22Rv1 (cell line): ENCODE results near the gene HCAR2.
"Not testable (repeated sequence)": the region's sequence is repeated elsewhere in the genome, so short reads cannot be mapped to it uniquely, and the experiment has no call there.

Experiments
- H3K27ac ChIP-seq: fragments of 450-650 bp; 2 replicates; pipeline ENCODE4 v1.5.1; 2017
- ZFX ChIP-seq: fragments of 450-650 bp; IDR thresholded peaks from 2 replicates; pipeline ENCODE4 v1.6.1; 2017; ENCODE audit warnings: antibody characterized with exemption, borderline replicate concordance
- TF ChIP-seq, protein P1 (sequence below): fragments of 450-650 bp; IDR thresholded peaks from 2 replicates; pipeline ENCODE4 v1.5.1; 2017; ENCODE audit warnings: mild to moderate bottlenecking

HCAR2 gene

DNA sequence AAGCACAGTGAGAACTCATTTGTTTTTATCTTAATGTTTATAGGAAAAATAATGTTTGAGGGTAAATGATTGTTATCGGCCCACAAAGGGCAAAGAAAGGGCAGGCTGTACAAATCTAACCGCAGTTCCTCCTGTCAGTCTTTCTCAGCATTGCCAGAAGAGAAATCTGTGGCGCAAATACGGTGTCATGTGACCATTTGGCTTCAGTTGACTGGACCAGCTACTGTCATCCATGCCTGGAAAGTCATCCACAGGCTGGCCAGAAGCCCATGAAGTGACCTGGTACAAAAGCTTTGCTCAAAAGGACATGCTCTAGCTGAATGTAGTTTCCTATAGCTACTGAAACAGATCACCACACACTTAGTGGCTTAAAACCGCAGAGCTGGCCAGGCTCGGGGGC is 43.6 kb downstream of the HCAR2 start:
- no peak overlapping the region for H3K27ac ChIP-seq
- no peak for TF ChIP-seq ZFX
- TF ChIP-seq, protein P1, sequence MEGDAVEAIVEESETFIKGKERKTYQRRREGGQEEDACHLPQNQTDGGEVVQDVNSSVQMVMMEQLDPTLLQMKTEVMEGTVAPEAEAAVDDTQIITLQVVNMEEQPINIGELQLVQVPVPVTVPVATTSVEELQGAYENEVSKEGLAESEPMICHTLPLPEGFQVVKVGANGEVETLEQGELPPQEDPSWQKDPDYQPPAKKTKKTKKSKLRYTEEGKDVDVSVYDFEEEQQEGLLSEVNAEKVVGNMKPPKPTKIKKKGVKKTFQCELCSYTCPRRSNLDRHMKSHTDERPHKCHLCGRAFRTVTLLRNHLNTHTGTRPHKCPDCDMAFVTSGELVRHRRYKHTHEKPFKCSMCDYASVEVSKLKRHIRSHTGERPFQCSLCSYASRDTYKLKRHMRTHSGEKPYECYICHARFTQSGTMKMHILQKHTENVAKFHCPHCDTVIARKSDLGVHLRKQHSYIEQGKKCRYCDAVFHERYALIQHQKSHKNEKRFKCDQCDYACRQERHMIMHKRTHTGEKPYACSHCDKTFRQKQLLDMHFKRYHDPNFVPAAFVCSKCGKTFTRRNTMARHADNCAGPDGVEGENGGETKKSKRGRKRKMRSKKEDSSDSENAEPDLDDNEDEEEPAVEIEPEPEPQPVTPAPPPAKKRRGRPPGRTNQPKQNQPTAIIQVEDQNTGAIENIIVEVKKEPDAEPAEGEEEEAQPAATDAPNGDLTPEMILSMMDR: no peak

DNA sequence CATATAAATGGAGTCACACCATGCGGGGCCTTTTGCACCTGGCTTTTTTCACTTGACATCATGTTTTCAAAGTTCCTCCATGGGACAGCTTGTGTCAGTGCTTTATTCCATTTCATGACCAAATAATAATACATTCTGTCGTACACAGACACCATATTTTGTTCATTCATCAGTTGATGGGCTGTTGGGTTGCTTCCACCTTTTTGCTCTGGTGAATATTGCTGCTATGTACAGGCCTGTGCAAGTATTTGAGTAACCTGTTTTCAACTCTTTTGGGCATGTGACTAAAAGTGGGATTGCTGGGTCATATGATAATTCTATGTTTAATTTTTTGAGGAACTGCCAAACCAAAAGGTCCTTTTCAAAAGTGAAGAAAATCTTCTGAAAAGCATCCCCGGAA is 46.9 kb downstream of the HCAR2 start:
- TF ChIP-seq ZFX: no peak
- TF ChIP-seq, protein P1: no peak

DNA sequence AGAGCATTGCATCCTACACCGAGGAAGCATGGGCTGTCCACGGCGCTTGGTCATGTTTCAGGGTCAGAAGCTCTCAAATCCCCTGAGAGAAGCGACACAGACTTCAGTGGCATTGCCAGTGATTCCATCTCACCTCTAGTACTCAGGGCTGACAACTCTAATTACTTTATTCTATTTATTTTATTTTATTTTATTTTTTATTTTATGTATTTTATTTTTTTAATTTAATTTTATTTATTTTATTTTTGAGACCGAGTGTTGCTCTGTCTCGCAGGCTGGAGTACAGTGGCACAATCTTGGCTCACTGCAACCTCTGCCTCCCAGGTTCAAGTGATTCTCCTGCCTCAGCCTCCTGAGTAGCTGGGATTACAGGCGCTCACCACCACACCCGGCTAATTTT is 49.9 kb downstream of the HCAR2 start:
- not testable (repeated sequence) for H3K27ac ChIP-seq

More for the DNA sequence above, 46.9 kb downstream of the HCAR2 start:
- no peak overlapping the region for H3K27ac ChIP-seq

DNA sequence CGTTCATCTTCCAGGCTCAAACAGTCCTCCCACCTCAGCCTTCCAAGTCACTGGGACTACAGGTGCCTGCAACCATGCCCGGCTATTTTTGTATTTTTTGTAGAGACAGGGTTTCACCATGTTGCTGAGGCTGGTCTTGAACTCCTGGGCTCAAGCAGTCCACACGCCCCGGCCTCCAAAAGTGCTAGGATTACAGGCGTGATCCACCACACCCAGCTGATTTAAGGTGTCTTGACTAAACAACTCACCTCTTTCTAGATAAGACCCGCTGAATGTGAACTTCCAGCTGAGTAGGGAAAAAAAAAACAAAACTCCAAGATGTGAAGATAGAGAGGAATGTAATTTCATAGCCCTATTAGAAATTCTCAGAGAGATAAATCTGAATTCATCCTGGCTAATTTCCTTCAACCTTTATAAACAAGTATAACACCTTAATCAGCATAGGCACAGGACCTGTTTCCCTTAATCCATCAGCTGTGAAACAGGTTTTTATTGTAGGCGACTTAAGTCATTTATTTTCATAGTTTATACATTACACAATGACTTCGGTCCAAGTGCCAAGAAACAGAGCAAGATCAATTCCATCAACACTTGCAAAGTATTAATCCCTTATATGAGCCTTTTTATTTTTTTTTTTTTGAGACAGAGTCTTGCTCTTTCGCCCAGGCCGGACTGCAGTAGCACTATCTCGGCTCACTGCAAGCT is 51.5 kb downstream of the HCAR2 start:
- no peak overlapping the region for H3K27ac ChIP-seq
- TF ChIP-seq ZFX: no peak
- TF ChIP-seq, protein P1: no peak
